HG03135 (cell line): ENCODE data around the gene FRRS1.

ENCODE experiments used
- ATAC-seq: cut with Tn5 transposase; IDR thresholded peaks from one replicate; pipeline ENCODE4 v1.9.1; 2021; ENCODE audit warnings: mild to moderate bottlenecking, moderate library complexity; ENCODE audit not compliant: unreplicated experiment

Gene FRRS1

GRCh38 chr1:99735852-99736251 lies 30.6 kb downstream of the FRRS1 start:
- ATAC-seq, result no peak

GRCh38 chr1:99731384-99731783 lies 35.1 kb downstream of the FRRS1 start:
- ATAC-seq, result no peak

GRCh38 chr1:99728494-99729235 lies 37.8 kb downstream of the FRRS1 start:
- ATAC-seq, result peak; percentile 77

GRCh38 chr1:99727575-99728185 lies 38.8 kb downstream of the FRRS1 start:
- ATAC-seq, result no peak

GRCh38 chr1:99726818-99727217 lies 39.6 kb downstream of the FRRS1 start:
- no peak for ATAC-seq

GRCh38 chr1:99726407-99726806 lies 40.0 kb downstream of the FRRS1 start:
- ATAC-seq, result no peak

GRCh38 chr1:99725996-99726395 lies 40.4 kb downstream of the FRRS1 start:
- no peak for ATAC-seq

GRCh38 chr1:99723251-99723650 lies 43.2 kb downstream of the FRRS1 start:
- no peak for ATAC-seq

- ATAC-seq, result no peak
These were observed 49.4 kb downstream of the FRRS1 start for GRCh38 chr1:99717005-99717404.

GRCh38 chr1:99713006-99713405 lies 53.4 kb downstream of the FRRS1 start:
- no peak for ATAC-seq

GRCh38 chr1:99710994-99711393 lies 55.4 kb downstream of the FRRS1 start:
- no peak for ATAC-seq

GRCh38 chr1:99707535-99708142 lies 58.8 kb downstream of the FRRS1 start:
- peak; percentile 58 for ATAC-seq

- ATAC-seq, result no peak
These were observed 61.0 kb downstream of the FRRS1 start for GRCh38 chr1:99705385-99705784.

GRCh38 chr1:99704356-99704816 lies 62.0 kb downstream of the FRRS1 start:
- no peak for ATAC-seq

- no peak for ATAC-seq
These were observed 64.2 kb downstream of the FRRS1 start for GRCh38 chr1:99702221-99702620.

GRCh38 chr1:99700020-99700419 lies 66.4 kb downstream of the FRRS1 start:
- ATAC-seq, result no peak

- no peak for ATAC-seq
These were observed 68.9 kb downstream of the FRRS1 start for GRCh38 chr1:99697580-99697979.

GRCh38 chr1:99696616-99697015 lies 69.8 kb downstream of the FRRS1 start:
- ATAC-seq, result no peak

- no peak for ATAC-seq
These were observed 75.3 kb downstream of the FRRS1 start for GRCh38 chr1:99691175-99691574.

- peak; percentile 92 for ATAC-seq
These were observed 80.8 kb downstream of the FRRS1 start for GRCh38 chr1:99685516-99686180.

GRCh38 chr1:99682291-99682751 lies 84.1 kb downstream of the FRRS1 start:
- no peak for ATAC-seq
